Left renal cortex interstitium (tissue), 4 donors: ENCODE measurements around the gene DTX3. TPM values are rescaled to one million over a fixed set of nuclear protein-coding genes. Genes with fewer than 3 reads are reported as not detected.
"Not testable (repeated sequence)": the region's sequence is repeated elsewhere in the genome, so short reads cannot be mapped to it uniquely, and the experiment has no call there.

Experiments
- DNase-seq, 4 donors: peaks; one replicate each; pipeline ENCODE4 v3.0.0-alpha.2; 2013; ENCODE audit warnings: low read depth in 4 of 4, low spot score in 2 of 4, missing footprints in 1 of 4
- polyA plus RNA-seq, 4 donors: library from polyadenylated mRNA; unstranded; fragments of 120-200 nt; gene quantifications; one replicate each; pipeline ENCODE4 v1.2.1, GENCODE V29; 2013; ENCODE audit not compliant: insufficient read length in 4 of 4

DTX3 gene
- polyA plus RNA-seq, 4 donors: 47.7 to 75.1 (median 61.0) TPM

DNA sequence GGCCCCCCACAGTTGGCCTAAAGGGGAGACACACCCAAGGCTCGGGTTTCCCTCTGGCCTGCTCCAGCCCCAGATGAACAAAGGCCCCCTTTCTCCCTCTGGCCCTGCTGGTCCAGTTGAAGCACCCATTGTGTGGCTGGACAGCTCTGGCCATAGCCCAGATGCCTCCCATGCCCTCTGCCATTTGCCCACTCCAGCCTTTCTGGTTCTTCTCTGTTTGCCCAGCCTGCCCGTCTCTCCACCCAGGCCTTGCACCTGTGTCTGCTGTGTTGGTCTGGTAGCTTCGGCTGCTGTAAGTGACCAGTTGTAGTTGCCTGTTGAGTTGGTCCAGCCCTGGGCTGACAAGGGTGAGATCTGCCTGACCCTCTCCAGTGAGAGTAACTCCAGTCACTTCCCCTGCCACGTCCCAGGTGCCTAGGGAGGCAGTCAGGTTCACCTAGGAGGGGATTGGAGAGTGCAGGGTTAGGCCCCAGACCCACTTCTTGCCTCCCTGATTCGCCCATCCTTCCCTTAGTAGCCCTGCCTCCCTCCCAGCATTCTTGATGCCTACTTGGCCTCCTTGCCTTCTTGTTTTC, 25.4 kb downstream of the DTX3 start:
- no peak for DNase-seq

DNA sequence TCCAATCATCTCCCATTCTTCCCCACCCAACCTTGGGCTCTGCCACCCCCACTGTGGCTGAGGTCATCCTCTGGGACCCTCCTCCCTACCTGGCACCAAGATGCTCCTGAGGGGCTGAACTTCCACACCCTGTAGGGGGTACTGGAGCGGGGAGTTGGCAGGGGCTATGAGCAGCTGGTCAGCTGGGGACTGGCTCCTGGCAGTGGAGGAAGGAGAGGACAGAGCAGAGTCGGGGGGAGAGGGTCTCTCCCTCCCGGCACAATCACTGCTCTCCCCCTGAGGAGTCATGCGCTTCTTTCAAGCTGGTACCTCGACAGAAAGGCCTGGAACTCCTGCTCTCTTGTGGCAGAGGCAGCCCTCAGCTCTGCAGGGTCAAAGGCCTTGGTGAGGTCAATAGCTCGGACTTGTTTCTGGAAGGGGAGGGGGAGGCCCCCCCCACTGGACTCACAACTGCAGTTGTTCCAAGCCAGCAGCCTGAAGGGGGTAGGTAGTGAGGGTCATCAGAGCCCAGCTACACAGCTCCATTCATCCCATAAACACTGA, 26.3 kb downstream of the DTX3 start:
- DNase-seq: no peak

DNA sequence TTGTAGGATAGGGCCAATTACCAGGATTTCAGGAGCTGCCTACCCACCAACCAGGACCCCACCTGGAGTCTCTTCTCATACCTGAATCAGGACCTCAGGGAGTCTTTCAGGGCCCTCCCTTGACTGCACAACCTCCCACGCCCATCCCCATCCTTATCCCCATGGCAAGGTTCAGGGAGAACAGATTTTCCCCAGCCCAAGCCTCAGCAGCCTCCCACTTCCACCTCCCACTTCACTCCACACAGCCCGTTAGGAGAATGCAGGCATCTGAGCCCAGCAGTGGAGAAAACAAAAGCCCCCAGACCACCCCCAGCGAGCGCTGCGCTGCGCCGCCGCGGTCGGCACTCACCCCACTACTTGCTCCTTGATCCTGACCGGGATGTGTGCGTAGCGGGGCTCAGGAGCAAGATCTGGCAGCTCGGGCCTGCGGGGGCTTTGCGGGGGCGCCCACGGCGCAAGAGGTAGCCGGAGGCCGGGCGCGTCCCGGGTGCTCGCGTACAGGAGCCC, 27.0 kb downstream of the DTX3 start:
- no peak for DNase-seq

DNA sequence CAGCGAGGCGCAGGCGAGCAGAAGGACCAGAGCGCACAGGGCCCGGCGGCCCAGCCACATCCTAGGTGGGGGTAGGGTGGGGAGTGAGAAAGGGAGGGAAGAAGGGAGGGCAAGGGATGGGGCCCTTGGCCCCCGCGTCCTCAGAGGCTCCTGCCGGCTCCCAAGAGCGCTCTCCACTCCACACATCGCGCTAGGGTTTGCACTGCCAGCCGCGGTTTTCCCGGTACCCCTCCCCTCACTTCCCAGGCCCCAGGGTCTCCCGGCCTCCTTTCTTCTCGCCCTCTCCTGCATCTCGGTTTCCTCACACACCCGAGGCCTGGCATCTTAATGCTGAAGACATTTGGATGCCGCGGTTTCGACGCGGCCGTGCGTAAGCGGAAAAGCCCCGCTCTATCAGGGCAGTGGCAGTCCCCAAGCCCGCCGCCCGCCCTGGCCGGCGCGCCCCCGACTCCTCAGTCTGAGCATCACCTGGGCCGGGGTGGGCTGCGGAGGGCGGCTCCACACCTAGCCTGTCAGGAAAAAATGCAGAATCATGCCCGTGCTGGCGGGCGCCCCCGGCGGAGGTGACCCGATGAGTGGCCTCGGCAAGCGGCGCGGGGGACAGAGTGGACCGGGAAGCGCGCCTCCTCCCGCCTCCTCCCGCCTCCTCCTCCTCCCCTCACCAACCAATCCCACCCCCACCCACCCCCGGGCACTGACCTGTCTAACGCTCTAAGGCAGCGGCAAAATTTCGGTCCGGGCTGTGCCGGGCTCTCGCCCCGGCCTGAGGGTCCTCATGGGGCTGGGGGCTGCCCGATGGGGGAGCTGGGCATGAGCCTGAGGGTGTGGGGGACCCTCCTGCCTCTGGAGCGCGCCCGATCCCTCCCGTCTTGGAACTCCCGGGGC, 27.7 kb downstream of the DTX3 start:
- no peak for DNase-seq

DNA sequence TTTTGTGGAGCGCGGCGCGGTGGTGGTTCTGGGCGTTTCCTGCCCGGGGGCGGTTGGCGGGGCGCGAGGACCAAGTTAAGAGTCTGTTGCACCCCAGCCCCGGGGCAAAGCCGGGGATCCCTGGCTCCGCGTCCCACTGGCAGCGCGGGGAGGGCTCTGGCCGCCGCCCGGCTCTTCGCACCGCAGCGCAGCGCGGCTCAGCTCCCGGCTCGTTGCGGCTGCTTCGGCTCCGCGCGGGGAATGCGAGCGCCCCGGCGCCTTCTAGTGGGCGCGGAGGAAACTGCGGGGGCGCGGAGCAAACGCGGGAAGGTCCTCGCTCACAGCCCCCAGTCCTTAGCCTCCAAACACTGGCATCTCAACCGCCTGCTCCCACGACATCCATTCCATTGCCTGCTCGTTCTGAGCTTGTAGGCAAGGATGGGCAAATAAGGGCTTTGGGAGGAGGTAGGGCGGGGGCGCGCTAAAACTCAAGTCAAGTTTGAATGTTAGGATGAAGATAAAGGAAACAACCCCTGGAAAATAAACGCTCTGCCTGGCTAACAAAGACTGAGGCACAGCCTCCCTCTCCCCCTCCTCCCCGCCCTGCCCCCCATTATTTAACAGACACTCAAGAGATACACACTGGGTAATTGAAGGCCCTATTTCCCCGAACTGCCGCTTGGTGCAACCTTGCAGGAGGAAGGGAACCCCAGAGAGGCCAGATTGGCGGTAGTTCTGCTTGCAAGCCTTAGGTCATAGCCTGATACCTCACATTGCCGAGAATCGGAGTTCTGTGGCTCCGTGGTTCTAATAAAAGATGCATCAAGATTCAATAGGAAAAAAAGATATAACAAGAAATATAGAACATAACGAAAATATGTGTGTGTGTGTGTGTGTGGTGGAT, 28.6 kb downstream of the DTX3 start, which contains the start of gene B4GALNT1:
B4GALNT1 (minus strand) TSS at position 244 of the 883 bp plus-strand sequence. CDS start 1,069 bp downstream, outside the sequence.
- DNase-seq: no peak

DNA sequence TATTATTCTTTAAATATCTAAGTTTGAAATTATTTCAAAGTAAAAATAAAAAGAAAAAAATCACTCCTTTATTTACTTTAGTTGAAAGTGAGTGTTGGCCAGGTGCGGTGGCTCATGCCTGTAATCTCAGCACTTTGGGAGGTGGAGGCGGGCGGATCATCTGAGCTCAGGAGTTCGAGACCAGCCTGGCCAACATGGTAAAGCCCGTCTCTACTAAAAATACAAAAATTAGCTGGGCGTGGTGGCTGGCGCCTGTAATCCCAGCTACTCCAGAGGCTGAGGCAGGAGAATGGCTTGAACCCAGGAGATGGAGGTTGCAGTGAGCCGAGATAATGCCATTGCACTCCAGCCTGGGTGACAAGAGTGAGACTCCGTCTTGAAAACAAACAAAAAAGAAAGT, 32.1 kb downstream of the DTX3 start:
- DNase-seq: not testable (repeated sequence)

DNA sequence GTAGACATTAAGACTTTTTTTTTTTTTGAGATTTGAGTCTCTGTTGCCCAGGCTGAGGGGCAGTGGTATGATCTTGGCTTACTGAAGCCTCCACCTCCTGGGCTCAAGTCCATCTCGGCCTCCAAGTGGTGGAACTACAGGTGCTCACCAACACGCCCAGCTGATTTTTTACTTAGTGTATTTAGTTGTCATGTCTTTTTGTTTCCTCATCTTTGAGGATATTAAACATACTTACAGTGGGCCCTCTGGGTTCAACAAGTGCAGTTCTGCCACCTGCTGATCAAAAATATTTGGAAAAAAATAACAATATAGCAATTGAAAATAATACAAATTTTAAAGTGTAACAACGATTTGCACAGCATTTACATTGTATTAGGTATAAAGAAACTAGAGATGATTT, 32.7 kb downstream of the DTX3 start:
- no peak for DNase-seq

DNA sequence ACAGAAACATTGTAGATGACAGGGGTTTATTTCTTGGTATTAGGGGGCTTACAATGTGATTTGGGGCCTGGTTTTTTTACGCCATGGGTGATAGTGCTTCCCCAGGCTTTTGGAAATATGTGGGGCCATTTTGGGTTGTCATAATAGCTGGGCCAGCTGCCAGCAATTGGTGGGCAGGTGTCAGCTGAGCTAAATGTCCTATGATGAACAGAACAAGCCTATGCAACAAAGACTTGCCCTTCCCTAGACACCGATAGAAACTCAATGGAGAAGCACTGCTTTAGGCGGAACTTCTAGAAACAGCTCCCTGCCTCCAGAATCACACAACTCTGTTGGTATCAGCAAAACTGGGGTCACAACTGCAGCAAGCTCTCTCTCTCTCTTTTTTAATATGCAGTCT, 33.5 kb downstream of the DTX3 start:
- no peak for DNase-seq

DNA sequence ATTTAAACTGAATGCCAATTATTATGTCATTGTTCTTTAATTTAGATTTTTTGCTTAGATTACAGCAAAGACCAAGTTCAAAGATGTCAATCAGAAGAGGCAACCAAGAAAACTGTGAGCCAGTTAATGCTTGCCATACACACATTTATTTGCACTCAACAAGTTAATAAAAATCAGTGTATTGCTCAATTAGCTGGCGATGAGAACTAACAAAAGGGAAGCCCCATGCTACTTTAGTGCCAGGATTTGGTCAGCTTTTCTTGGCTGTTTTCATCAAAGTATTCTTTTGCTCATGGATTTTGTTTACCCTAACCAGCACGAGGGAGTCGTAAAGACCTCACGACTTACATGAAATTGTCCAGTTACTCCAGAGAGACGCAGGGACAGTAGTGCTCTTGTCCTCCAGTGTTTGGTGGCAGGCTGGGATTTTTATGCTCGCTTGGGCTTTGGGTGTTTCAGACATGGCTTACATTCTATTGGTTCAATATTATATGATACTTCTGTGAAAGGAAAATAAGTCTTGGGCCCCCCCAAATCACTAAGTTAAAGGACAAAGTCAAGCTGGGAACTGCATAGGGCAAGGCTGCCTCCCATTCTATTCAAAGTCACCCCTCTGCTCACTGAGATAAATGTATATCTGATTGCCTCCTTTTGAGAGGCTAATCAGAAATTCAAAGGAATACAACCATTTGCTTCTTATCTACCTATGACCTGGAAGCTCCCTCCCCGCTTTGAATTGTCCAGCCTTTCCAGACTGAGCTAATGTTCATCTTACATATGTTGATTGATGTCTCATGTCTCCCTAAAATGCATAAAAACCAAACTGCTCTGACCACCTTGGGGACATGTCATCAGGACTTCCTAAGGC, 35.8 kb downstream of the DTX3 start:
- DNase-seq: no peak

DNA sequence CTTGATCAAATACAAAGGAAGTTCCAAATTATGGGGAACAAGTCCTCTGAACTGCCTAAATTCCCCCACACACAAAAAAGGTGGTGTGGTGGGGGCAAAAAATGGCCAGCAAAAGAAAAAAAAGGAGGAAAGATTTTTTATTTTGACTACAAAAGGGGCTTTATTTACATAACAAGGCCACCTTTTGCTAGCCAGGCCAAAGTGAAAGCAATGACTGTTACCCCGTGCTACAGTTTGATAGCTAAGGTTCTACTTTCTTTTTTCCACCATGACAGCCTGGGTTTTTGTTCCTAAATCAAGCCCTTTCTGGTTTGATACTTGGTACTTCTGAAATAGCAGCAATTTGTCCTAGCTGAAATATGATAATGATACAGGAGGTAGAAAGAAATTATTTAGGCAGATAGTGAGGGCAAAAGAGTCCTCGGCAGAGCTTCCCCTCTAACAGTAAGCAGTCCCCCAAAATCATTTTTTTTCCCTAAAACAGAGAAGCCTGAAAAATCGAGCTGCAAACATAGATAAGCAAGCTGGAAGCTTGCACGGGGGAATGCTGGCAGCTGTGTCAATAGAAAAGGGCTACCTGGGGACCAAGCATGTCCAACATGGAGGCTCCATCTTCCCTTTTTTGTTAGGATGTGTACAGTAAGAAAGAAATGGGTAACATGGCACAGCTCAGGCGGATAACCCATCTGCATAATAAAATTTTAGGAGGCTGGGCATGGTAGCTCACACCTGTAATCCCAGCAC, 37.2 kb downstream of the DTX3 start:
- no peak for DNase-seq

DNA sequence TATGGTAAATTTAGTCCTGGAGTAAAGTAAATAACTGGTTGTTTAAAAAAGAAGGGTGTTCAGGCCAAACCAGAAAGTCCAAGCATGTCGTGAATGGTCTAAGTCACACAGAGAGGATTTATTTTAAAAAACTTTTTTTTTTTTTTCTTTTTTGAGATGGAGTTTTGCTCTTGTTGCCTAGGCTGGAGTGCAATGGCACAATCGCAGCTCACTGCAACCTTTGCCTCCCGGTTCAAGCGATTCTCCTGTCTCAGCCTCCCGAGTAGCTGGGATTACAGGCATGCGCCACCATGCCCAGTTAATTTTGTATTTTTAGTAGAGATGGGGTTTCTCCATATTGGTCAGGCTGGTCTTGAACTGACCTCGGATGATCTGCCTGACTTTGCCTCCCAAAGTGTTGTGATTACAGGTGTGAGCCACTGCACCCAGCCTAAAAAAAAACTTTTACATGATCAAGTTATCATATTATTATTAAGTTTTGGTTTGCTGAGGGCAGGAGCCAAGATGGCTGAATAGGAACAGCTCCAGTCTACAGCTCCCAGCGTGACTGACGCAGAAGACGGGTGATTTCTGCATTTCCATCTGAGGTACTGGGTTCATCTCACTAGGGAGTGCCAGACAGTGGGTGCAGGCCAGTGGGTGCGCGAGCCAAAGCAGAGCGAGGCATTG, 41.5 kb downstream of the DTX3 start:
- not testable (repeated sequence) for DNase-seq

DNA sequence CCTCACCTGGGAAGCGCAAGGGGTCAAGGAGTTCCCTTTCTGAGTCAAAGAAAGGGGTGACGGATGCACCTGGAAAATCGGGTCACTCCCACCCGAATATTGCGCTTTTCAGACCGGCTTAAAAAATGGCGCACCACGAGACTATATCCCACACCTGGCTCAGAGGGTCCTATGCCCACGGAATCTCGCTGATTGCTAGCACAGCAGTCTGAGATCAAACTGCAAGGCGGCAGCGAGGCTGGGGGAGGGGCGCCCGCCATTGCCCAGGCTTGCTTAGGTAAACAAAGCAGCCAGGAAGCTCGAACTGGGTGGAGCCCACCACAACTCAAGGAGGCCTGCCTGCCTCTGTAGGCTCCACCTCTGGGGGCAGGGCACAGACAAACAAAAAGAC, 42.0 kb downstream of the DTX3 start:
- not testable (repeated sequence) for DNase-seq

DNA sequence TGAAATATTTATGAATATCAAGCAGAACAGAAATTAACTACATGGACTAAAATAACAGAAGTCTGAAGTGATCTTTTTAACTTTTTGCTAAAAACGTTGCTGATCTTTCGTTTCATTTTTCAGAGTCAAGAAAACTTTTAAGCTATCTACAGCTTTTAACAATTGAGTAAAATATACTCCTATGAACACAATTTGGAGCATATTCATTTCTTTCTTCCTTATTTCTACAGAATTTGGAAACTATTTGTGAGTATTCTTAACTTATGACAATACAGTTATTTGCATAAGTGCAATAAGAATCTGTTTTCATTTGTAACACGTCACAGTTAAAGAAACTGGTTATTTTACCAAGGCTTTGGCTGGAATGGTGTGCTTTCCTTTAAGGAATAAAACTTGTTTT, 49.4 kb downstream of the DTX3 start:
- DNase-seq: no peak

DNA sequence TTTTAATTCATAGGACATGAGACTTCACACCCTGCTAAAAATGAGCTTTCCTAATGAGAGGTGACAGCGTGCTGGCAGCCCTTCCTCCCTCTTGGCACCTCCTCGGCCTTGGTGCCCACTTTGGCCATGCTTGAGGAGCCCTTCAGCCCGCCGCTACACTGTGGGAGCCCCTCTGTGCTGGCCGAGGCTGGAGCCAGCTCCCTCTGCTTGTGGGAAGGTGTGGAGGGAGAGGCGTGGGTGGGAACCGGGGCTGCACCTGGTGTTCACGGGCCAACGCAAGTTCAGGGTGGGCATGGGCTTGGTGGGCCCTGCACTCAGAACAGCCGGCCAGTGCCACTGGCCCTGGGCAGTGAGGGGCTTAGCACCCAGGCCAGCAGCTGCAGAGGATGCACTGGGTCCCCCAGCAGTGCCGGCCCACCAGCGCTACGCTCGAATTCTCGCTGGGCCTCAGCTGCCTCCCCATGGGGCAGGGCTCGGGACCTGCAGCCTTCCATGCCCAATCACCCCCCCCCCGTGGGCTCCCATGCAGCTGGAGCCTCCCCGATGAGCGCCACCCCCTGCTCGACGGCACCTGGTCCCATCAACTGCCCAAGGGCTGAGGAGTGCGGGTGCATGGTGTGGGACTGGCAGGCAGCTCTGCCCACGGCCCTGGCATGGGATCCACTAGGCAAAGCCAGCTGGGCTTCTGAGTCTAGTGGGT, 51.1 kb downstream of the DTX3 start:
- DNase-seq: no peak

DNA sequence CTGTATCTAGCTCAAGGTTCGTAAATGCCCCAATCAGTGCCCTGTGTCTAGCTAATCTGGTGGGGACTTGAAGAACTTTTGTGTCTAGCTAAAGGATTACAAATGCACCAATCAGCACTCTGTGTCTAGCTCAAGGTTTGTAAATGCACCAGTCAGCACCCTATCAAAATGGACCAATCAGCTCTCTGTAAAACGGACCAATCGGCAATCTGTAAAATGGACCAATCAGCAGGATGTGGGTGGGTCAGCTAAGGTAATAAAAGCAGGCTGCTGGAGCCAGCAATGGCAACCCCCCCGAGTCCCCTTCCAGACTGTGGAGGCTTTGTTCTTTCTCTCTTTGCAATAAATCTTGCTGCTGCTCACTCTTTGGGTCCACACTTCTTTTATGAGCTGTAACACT, 51.8 kb downstream of the DTX3 start:
- DNase-seq: not testable (repeated sequence)

DNA sequence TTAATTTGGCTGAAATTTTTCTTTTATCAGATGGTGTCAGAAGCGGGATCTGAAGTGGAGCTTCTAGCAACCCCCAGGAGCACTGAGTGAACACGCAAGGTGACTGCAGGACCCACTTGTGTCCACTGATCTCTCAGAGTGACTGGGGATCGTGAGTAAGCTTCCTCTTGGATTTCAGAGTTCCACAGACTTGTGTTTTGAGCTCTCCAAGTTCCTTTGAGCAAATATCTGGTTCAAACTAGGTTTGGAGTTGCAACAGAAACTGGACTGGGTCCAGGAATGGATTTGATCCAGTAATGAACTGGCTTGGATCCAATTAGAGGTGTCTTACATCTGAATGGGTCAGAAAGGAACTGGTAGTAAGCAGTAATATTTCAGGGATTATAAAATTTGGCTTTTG, 53.1 kb downstream of the DTX3 start:
- DNase-seq: no peak

DNA sequence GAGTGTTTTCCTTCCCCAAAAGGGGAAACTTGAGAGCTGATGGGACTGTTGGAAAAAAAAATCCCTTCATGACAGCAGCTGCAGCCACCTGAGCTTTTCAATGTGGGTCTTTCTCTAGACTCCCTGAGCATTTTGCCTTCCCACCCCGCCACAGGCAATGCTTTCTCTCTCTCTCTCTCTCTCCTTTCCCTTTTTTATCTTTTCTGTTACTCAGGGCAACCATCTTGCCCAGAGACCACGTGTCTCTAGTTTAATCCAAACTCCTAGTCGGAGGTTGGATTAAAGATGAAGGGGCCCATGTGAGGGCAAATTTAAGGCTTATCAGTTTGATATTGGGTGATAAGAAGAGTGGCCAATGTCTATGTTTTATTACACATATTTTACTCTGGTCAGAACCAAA, 54.3 kb downstream of the DTX3 start:
- DNase-seq: no peak
